ENCODE measurements around the gene ANKRD40CL. TPM values are rescaled to one million over a fixed set of nuclear protein-coding genes. Genes with fewer than 3 reads are reported as not detected.
"Not testable (repeated sequence)": the region's sequence is repeated elsewhere in the genome, so short reads cannot be mapped to it uniquely, and the experiment has no call there.

Gene ANKRD40CL
- polyA plus RNA-seq, 1 donor: 0.30 TPM

DNA sequence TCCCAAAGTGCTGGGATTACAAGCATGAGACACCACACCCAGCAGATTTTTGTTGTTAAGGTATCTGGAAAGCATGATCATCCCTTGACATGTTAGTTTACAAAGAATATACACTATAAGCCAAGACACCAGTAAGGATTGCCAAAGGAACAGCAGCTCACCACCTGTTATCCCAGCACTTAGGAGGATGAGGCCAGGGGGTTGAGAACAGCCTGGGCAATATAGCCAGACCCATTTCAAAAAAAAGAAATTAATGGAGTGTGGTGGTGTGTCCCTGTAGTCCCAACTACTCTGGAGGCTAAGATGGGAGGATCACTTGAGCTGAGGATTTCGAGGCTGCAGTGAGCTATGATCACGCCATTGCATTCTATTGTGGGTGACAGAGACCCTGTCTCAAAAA is 5.1 kb downstream of the ANKRD40CL start:
- no peak for DNase-seq (ENCODE audit: low read depth)

DNA sequence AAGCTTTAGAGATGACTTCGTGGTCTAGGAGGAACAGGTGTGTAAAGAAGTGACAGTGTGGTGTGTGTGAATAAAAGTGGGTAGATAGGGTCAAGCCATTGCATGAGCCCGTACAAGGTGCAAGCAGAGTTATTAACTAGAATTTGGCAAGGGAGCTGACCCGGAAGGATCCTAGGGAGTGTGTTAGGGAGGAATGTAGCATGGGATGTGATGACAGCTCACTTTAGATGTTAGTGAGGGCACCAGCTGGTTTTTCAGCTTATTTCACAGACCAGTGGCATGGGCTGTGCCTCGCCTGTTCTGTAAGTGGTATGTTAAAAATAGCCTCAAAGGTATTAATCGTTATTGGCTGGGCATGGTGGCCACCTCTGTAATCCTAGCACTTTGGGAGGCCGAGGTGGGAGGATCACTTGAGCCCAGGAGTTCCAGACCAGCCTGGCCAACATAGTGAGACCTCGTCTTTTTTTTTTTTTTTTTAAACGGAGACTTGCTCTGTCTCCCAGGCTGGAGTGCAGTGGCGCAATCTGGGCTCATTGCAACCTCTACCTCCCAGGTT is 8.3 kb downstream of the ANKRD40CL start:
- no peak for DNase-seq (ENCODE audit: low read depth)

DNA sequence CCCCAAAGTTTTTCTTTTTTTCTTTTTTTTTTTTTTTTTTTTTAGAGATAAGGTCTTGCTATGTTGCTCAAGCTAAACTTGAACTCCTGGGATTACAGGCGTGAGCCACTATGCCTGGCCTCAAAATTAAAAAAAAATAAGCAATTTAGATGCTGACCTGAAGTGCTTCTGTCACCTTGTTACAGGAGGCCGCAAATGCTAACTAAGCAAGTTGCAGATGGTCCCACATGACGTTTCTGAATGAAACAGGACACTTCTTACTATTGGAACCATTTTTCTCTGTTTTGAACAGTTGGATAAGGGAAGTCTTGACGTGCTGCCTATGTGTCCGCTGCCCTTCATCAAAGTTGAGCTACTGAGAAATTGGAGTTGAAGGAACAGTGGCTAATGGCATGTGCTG is 8.8 kb downstream of the ANKRD40CL start:
- no peak for DNase-seq (ENCODE audit: low read depth)

DNA sequence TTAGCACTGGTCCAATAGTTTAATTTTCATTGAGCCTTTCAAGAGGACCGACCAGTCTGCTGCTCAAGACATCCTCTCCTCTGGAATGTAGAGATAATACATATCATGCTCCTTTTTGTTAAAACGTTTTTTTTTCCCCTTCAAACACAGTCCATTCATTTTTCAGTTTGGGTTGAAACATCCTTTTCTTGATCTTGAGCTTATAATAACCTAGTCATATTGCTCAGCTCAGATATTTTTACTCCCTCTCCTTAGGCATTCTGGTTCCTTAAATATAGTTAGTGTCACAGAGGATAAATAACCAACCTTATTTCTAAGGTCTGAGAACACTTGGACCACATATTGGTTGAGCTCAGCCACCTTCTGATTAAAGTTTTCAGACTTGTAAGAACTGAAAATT is 12.8 kb downstream of the ANKRD40CL start:
- no peak for DNase-seq (ENCODE audit: low read depth)

DNA sequence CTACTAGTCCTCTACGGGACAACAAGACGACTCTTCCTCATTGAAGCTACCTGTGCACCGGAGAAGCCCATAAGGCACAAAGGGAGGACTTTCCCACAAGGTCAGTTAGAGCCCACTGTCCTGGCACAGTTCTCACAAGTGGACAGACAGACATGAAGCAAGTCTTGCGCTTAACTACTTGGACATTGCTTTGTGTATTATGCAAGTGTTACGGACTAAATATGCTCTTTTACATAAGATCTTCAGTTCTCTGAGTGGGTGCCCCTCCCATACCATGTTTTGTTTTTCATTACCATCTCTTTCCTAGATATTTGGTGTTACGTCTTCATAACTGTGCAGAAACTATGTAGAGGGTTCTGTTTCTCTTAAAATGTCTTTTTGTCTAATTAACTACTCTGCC is 18.1 kb downstream of the ANKRD40CL start:
- no peak for DNase-seq (ENCODE audit: low read depth)

DNA sequence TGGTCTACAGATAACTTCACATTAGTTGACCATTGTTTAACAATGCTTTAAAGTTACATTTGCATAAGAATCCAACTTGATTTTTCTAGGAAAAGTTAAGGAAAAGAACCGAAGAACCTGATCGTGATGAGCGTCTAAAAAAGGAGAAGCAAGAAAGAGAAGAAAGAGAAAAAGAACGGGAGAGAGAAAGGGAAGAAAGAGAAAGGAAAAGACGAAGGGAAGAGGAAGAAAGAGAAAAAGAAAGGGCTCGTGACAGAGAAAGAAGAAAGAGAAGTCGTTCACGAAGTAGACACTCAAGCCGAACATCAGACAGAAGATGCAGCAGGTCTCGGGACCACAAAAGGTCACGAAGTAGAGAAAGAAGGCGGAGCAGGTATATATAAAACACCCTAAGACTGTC is 21.7 kb downstream of the ANKRD40CL start:
- no peak for DNase-seq (ENCODE audit: low read depth)

DNA sequence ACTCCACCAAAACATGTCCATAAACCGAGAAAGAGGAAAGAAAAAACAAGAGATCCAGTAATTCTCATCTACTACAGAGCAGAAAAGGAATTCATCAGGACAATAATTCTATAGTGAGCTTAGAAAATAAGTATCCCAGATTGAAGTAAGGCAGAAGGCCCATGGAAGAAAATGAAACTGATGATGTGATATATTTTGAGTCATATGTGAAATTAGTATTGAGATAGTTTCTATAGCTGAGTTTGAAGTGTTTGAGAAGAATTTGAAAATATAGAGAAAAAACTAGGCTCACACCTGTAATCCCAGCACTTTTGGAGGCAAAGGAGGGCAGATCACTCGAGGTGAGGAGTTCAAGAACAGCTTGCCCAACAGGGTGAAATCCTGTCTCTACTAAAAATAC is 28.2 kb downstream of the ANKRD40CL start:
- no peak for DNase-seq (ENCODE audit: low read depth)

DNA sequence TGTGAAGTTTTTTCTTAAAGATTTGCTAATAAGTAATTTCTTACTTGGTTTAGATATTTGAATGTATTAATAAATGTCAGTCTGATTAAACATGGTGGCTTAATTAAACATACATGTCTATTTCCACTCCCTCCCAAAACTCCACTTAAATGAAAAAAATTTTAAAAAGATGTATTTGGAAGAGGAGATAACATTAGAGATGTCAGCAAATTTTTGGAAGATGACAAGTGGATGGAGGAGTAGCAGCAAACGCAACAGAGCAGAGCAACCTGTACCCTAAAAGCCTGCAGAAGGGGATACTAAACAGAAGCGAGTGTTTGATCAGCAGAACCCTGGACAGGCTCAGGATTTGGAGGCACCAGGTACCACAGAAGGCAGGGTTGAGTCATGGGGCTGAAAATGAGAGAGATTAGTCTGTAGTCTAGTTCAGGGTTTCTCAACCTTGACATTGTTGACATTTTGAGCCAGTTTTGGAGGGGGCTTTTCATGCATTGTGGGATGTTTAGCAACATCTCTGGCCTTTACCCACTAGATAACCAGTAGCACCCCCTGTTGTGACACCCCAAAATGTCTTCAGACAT is 30.1 kb downstream of the ANKRD40CL start:
- no peak for DNase-seq (ENCODE audit: low read depth)

DNA sequence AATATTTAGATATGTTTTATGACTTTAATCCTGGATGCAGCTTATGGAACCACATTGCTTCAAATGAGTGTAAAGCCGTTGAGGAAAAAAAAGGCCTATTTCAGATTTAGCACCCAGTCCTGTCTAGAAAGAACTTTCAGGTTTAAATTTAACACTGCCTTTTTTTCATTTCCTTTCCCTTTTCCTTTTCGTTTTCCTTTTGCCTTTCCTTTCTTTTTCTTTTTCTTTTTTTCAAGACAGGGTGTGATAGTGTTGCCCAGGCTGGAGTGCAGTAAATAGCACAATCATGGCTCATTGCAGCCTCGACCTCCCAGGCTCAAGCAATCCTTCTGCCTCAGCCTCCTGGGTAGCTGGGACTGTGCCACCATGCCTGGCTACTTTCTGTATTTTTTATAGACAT is 32.0 kb downstream of the ANKRD40CL start:
- no peak for DNase-seq (ENCODE audit: low read depth)

DNA sequence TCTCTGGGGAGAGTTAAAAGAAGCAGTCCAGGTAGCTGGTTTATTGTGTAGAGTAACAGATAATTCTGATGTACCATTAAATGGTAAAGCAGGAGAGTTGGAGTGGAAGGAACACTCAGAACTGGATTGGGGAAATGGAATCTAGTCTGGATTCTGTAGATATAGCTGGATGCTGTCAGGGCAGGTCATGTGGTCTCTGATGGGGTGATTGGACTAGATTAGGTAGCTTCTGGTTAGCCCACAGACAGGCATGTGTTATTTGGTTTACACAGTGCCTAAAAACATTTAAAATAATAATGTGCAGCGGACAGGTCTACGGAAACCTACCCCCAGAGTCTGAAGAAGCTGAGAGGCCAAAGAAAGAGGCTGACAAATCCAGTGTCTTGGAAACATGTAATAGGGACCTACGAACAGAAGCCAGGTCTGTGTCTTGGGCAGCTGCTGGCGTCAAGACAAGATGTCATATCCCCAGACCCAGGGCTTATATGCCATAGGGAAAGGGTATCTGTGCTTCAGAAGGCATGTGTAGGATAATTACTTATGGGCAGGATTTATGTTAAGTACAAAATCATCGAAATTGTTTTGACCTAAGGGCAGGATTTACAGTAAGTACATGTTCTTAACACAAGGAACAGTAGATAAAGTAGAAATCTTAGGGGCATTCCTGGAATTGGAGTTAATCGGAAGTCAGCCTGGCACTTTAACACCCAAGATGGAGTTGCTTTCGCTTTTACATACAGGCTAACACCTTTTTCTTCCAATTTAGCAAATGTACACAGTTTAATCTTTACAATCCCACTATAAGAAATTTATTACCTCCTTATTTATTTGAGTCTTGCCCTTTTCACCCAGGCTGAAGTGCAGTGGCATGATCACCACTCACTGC is 35.5 kb downstream of the ANKRD40CL start:
- no peak for DNase-seq (ENCODE audit: low read depth)

DNA sequence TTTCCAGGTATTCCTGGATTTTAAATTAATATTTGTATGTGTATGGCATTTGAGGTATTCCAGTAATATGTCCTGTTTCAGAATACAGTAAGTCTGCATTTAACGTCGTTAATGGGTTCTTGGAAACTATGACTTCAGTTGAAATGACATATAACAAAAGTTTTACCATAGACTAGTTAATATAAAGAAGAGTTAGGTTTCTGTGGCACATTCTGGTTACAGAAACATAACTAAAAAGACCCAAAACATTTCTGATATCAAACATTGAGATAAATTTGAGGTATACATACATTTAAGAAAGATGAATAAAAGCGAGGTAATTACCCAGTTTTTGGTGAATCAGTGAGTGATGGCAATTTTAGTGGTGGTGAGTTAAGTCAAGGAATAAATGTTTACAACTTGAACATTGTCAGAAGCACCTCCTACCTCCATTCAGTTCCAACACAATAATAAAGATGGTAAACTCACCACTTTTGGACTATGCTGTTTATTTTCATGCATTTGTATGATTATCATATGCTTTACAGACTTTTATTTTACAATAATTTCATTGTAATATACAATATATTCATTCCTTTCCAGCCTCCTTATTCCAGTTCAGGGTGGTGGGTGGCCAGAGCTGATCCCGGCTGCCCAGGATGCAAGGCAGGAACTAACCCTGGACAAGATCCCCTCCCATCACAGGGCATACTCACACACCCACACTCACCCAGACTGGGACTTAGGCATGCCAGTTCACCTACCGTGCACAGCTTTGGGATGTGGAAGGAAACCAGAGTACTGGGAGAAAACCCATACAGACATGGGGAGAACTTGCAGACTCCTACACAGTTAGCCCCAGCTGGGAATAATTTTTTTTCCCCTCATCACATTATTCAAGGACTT is 38.2 kb downstream of the ANKRD40CL start:
- no peak for DNase-seq (ENCODE audit: low read depth)

DNA sequence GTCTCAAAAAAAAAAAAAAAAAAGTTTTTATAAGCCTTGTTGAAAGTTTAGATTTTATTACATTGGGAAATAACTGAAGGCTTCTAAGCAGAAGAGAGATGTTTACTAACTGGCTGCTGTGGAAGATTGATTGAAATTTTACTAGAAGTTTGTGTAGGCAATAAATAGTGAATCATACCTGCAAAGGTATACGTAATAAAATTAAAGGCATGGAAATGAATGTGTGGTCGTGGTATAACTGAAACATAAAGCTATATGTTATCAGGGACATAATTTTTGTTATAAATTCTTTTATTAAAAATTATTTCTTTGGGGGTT is 39.2 kb downstream of the ANKRD40CL start:
- DNase-seq (ENCODE audit: low read depth): no peak

DNA sequence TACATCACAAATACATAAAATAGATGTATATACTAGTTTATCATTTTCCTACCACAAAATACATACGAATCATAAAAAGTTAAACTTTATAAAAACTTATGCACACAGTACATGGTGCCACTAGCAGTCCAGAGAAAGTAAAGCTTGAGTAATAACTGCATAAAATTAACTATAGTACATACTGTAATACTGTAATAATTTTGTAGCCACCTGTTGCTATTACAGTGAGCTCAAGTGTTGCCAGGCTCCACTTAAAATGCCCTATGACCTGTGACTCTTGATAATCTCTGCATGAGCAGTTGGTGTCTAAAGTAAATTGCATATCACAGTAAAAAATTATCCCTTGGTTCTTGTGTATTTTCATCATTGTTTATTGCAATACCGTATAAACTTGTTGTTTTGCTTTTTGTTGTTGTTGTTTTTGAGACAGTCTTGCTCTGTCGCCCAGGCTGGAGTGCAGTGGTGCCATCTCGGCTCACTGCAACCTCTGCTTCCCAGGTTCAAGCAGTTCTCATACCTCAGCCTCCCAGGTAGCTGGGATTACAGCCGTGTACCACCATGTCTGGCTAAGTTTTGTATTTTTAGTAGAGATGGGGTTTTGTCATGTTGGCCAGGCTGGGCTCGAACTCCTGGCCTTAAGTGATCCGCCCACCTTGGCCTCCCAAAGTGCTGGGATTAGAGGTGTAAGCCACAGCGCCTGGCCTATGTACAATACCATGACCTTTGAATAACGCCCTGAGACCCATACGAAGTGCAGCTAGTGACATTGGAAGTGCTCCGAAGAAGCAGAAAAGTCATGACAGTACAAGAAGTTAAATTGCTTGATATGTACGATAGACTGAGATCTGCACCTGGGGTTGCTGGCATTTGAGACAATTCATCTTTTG is 41.3 kb downstream of the ANKRD40CL start:
- DNase-seq (ENCODE audit: low read depth): no peak

DNA sequence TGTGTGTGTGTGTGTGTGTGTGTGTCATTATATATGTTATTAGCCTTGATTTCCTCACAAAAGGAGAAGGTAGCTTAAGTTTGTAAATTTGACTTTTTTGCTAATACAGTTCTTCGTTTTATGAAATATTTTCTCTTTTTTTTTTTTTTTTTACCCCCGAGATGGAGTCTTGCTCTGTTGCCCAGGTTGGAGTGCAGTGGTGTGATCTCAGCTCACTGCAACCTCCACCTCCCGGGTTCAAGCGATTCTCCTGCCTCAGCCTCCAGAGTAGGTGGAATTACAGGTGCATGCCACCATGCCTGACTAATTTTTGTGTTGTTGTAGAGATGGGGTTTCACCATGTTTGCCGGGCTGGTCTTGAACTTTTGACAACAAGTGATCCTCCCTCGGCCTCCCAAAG is 42.7 kb downstream of the ANKRD40CL start:
- DNase-seq (ENCODE audit: low read depth): not testable (repeated sequence)

DNA sequence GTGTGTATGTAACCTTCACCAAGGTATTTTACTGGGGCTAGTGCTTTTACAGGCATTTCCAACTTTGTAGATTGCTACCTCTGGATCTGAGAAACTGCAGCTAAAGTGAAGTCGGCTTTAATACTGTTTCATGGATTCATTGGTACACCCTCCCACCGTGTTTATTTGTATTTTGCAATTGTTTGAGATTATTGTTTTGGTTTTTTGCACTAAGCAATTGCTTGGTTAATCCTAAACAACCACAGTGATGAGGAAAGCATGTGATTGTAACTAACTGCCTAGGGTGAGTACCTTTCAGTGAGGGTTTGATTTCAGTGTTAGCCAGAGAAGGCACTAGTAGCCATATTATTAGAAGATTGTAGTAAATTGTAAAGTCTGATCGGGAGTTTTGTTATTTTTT is 44.6 kb downstream of the ANKRD40CL start:
- no peak for DNase-seq (ENCODE audit: low read depth)

DNA sequence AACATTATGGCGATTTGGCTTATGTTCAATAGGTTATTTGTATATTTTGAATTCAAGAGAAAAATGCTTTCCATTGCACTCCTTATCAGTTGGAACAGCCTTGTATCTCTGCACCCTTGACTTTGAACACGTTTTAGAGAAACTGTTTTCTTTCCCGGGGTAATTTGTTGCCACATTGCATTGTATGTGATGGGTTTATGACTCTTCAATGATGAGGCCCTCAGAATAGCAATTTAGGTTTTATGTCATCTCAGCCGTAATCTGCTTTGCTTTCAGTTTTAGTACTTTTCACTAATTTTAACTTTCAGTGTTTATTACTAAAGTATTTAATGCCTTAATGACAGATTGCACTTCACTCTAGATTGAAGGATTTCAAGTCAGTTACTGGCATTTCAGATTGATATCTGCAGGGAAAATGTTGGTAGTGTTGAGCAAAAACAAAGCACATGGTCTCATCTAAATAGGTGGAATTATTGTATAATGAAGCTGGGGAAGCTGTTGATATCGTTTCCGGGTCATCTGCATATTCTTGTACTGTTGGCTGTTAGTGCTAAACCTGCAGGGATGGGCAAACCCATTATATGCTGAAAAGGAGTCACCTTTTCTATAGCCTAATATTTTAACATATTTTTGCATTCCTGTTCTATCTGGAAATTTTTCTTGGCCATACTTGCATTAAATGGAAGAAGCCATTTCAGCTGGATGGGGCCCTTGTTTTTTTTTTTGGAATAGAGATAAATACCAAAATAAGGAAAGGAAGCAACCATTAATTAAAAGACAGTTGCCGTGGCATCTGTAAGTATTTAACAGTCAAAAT is 45.9 kb downstream of the ANKRD40CL start:
- no peak for DNase-seq (ENCODE audit: low read depth)

DNA sequence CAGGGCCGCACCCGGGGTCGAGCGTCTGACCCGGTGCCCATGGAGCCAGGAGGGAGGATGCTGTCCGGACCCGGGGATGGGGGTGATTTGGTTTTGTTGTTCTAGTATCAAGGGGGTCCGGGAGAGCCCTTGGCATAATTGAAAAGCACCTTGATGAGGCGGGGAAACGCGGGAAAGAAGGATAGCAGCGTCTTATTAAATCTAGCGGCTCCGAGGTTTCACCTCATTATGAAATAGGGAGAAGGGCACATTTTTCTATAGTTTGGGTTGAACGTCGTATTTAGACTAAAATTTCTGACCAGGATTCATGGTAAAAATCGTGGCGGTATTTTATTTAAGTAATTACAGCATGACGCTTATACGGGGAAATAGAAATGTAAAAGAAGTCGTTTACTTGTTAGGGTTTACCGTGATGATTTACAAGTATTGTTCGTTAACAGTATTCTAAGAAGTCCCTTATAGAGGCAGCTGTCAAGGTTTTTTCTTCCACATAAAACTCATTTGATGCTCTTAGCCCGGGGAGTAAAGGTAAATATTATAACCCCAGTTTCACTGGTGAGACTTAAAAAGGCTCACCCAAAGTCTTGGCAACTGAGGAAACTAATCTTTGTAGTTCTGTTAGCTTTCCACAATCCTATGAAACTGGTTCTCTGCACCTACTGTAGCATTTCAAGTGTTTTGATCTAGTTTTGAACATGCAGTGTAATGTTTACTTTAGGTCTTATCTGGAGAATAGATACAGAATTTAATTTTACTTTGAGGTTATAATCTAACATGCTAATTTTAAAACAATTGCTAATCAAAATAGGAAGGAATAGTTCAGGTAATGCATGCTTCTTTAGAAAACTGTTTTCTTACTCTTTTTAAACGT is 47.2 kb downstream of the ANKRD40CL start:
- DNase-seq (ENCODE audit: low read depth): no peak

DNA sequence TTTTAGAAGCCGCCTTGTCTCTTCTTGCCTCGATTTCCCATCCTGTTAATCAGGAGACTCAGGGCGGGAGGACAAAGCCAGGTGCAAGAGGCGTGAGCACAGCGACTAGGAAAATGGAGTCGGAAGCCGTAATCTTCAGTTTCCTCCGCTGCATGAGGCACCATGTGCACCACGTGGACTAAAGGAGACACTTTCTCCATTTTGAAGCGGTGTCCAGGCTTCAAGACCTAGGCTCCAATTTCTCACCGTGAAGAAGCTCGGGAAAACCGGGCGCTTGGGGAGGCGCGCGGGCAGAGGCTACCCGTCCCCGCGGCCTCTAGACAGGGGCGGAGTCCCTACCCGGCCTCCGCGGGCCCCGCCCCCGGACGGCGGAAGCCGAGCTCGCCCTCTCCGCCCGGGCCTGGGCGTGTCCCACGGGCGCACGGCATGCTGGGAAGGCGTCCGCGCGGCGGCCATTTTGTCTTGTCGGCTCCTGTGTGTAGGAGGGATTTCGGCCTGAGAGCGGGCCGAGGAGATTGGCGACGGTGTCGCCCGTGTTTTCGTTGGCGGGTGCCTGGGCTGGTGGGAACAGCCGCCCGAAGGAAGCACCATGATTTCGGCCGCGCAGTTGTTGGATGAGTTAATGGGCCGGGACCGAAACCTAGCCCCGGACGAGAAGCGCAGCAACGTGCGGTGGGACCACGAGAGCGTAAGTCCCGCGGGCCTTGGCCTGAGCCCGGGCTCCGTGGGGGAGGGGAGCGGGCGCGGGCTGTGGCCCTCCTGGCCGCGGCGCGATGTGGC is 48.0 kb downstream of the ANKRD40CL start, which contains the start of gene LUC7L3:
Gene LUC7L3 (plus strand): TSS at position 460 of the 780 bp plus-strand sequence. CDS start 130 bp downstream, at position 590.
- peak; percentile 81 for DNase-seq (ENCODE audit: low read depth)

Measured in forelimb muscle (tissue), 1 donor.